ENCODE results near the gene TNFRSF18.

Gene TNFRSF18

GRCh38 chr1:1211541-1212441 is 5.4 kb upstream of the TNFRSF18 start:
- peak; percentile 1 for DNase-seq (ENCODE audit: low read depth)

GRCh38 chr1:1210726-1211540 is 4.5 kb upstream of the TNFRSF18 start:
- DNase-seq (ENCODE audit: low read depth), result no peak

DNA sequence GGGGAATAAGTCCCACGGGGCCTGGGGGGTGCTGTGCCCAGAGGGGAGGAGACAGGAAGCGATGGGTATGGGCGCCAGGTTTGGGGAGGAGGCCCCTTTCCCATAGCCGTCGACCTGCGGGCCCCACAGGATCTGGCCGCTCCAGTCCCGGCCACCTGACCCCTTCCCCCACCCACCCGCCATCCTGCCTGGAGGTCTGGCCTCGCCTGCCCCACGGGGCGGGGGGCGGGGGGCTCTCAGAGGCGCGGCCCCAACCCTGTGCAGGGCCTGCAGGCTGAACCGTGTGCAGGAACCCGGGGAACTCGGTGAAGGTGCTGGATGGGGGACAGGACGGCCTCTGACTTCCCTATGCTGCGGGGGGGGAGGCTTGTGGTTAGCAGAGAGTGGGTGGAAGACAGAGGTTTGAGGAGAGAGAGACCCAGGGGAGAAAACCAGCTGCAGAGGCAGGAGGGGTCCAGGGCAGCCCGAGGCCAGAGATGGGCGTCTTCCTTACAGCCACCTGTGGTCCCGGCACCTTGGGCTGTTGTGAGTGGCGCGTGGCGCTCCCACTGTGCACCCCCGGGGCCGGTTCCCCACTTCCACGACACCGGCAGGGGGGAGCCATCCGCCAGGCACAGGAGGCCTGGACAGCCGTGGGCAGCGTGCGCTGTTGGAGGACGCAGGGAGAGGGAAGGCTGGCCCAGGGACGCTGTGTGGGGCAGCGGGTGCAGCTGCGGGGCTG is 2.5 kb upstream of the TNFRSF18 start:
- no peak for DNase-seq (ENCODE audit: low read depth)

- no peak for DNase-seq (ENCODE audit: low read depth)
These were observed 1.1 kb upstream of the TNFRSF18 start for GRCh38 chr1:1207571-1207892.

DNA sequence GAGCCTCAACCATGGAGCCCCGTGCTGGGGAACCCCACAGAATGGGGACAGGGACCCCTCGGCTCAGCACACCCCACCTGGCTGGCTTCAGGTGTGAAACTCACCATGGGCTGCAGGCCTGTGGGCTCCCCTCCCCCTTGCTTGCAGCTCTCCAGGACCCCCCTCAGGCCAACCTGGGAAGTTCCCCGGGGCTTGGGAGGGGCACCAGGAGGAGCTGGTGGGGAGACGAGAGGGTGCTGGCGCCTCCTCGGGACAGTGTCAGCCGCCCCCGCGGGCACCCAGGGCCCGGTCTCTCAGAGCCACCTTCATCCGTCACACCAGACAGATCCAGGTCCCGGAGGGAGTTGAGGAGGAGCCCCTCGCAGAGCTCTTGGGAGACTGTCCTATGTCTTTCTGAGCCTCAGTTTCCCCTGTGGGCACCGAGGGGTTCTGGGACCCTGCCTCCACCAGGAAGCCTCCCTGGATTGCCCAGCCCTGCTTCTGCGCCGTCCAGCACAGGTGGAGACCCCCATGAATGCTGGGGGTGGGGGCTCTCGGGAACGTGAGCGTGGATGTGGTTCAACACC is 657 bp upstream of the TNFRSF18 start:
- DNase-seq (ENCODE audit: low read depth), result no peak

DNA sequence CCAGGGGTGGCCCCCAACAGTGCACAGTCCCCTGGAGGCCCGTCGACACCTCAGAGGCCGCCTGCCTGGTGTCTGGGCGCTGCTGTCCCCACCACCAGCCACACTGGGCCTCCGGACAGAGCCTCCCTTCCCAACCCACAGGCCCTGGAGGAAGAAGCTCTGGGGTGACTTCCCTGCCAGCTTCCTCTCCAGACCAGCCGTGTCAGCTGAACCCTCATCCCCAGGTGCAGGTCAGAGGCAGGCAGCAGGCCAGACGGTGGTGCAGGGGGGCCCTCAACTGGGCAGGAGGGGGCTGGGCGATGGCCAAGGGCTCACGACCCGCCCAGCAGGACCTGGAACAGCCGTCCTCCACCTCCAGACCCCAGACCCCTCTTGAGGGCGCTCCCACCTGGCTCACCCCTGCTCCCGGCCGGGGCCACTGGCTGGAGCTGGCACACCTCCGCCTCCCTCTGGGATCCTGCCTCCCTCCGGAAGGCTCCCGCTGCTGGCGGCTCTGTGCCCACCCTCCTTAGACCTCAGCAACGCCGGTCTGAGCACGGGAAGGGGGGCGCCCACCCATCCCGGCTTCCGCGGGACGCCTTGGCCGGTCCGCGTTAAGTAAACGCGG is 520 bp downstream of the TNFRSF18 start:
- no peak for DNase-seq (ENCODE audit: low read depth)

DNA sequence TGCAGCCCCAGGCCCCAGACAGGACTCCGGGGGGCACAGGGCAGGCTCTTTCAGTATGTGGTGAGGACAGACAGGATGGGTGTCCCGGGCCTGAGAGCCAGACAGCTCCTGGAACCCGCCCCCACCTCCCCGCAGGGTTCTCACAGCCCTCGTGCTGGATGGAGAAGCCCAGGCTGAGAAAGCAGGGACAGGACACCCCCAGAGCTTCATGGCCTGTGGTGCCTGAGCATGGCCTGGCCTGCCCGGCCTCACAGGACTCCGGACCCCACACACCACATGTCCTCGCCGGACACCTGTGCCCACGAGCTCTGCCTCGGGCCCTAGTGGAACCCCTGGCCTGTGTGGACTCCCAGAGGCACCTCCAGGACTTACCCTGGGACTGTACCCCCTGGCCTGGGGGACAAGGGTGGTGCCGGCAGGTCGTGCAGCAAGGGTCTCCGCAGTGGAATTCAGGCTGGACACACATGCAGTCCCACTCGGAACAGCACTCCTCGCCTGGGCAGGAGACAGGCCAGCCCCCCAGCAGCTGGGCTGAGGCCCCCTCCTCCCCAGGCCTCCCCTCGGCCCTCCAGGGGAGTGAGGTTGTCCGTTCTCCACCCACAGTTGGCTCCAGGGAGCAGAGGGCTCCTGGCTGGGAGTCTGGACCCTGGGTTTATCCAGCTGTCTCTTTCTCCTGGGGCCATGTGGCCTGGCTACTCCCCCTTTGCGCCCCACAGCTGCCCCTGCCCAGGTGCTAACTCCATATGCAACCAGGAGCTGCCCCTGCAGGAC is 1.2 kb downstream of the TNFRSF18 start:
- no peak for DNase-seq (ENCODE audit: low read depth)

- no peak for DNase-seq (ENCODE audit: low read depth)
These were observed 1.9 kb downstream of the TNFRSF18 start for GRCh38 chr1:1204425-1204920.

- DNase-seq (ENCODE audit: low read depth), result no peak
These were observed 2.6 kb downstream of the TNFRSF18 start for GRCh38 chr1:1203561-1204424.

DNA sequence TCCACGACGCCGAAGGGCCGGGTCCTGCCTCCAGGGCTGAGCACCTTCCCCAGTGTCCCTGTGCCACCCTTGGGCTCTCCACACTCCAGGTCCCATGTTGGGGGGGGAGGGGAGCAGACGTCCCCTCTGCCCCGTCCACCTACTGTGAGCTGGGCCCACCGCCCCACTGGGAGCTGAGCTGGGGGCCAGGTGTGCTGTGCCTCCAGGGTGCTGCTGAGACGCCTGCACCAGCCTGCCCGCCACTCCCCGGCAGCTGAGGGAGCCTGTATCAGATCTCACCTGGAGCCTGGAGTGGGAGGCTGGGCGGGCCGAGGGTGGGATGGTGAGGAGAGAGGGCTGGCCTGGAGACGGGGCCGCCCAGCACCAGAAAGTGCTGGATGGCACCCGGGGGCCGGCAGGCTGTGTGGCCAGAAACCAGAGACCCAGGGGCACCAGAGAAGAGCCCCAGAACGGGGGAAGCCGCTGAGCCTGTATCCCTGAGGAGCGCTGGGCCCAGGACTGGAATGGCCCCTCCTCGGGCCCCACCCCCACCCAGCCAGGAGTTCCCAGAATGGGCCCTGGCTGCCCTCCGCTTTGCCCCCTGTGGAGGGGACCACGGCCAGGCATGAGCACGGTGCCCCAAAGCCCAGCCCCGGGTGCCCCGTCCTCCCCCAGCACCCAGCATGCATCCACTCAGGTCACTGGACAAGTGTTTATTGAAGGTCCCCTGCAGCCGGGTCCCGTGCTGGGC is 3.4 kb downstream of the TNFRSF18 start:
- DNase-seq (ENCODE audit: low read depth), result no peak

DNA sequence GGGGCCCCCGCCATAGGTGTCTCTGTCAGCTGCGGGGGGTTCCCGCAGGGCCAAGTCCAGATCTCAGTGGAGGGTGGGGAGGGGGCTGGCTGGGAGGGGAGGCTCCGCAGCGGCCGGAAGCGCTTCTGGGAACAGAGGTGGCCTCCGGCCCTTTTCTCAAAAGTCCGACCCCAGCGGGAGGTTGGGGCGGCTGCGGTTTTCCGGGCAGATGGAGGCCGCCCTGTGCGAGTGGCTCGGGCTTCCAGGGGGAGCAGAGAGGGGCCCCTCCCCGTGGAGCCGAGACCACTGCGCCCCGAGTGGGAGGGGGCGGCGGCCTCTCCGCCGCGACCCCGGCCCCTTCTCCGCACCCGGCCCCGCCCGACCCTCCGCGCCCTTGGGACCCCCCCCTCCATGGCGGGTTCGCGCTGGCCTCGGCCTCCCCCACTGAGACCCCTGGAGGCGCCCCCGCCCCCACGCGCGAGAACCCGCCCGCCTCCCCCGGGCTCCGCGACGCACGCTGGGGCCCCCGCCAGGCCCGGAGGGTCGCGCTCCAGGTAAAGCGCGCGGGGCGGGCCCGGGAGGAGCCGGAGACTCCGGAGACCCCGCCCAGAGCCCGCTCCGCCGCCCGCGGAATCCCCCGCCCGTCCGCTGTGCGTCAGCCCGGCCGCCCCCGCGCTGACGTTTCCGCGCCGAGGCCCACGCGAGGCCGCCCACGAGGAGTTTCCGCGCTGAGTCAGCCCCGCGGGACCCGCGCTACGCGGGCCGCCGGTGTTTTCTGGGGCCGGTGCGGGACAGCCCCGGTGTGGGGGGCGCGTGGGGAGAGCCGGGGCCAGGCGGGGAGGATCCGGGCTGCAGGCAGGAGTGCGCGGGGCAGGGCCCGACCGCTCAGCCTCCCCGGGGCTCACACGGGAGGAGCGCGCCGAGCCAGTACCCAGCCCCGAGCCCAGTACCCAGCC is 5.2 kb downstream of the TNFRSF18 start:
- peak; percentile 91 for DNase-seq (ENCODE audit: low read depth)

DNA sequence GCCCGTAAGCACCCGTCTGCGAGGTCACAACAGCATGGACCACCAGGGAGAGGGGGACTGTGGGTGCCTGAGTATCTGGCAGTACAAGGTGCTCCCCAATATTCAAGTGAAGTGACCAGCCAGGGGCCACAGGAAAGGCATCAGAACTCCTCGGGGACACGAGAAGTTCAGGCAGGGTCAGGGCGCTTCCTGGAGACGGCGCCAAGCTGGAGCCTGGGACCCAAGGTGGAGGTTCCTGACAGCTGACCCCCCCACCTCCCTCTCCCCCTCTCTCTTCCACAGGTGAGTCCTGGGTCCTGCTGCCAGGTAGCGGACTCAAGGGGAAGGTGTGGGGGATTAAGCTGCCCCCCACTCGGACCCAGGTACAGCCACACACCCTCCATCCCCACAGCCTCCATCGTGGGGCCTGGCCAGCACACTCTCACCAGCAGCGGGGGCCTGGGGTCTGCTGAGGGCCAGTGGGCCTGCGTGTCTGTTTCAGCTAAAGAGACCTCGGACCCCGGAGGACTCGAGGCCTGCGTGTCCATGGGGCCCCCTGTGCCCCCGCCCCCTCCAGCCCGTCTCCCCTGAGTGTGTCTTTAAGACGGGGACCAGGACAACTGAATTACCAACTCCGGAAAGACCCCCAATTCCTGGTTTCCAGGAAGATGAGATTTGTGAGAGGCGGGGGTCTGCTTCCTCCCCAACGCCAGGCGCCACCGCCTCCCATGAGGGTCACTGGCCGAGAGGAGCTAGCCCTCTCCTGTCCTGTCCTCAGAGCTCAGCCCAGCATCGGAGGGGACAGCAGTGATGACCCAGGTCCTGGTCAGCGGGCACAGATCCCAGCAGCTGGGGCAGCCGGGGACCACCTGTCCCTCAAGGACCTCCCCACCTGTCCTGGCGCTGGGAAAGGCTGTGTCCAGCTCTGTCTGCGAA is 6.2 kb downstream of the TNFRSF18 start:
- DNase-seq (ENCODE audit: low read depth), result no peak

DNA sequence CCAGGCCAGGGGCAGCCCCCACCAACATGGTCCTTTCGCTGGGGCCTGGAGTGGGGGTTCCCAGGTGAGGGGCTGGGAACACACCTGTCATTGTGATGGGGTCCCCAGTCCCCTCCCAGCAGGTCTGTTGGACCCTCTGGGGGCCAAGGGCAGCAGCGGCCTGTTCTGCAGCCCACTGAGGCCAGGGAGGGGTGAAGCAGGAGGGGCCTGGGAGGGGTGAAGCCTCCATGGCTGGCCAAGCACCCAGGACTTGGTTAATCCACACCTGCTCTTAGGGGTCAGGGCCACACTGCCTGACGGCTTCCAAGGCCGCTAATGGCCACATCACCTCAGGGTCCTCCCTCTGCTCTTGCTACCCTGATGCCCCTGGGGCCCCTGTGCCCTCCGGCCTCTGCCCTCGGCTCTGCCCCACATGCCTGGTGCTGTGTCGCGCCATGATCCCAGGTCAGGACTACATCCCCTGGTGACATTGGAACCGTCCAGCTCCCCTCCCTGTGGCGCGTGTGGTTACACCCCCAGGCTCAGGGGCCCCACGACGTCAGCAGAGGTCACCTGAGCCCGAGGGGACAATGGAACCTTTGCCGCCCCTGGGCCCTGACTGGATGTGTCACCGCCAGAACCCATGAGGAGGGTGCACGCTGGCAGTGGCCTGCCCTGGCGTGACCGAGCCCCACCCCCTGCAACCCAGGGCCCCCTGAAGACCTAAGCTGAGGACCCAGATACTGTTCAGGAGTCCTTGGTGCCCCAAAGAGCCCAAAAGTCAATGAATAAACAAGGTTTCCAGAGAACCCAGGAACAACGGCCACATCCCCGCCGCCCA is 7.0 kb downstream of the TNFRSF18 start:
- no peak for DNase-seq (ENCODE audit: low read depth)

- DNase-seq (ENCODE audit: low read depth), result no peak
These were observed 7.8 kb downstream of the TNFRSF18 start for GRCh38 chr1:1198423-1199140.

All from activated T-helper 9 cell treated with anti-CD3 and anti-CD28 coated beads, Interleukin-2, amount 50 U/mL, for 16 hours (primary cell).